B cell (primary cell): ENCODE measurements around the gene DBF4B.

Experiments
- EZH2 ChIP-seq: IDR thresholded peaks from 2 replicates; pipeline ENCODE4 v1.6.1; 2012; ENCODE audit warnings: borderline replicate concordance, low read depth, mild to moderate bottlenecking, moderate library complexity, low read length; ENCODE audit not compliant: insufficient read depth, poor library complexity, severe bottlenecking
- TF ChIP-seq, protein P1 (sequence below): fragments of 200-600 bp; IDR thresholded peaks from one replicate; pipeline ENCODE4 v1.8.0; 2022; ENCODE audit warnings: antibody characterized with exemption, mild to moderate bottlenecking

DNA sequence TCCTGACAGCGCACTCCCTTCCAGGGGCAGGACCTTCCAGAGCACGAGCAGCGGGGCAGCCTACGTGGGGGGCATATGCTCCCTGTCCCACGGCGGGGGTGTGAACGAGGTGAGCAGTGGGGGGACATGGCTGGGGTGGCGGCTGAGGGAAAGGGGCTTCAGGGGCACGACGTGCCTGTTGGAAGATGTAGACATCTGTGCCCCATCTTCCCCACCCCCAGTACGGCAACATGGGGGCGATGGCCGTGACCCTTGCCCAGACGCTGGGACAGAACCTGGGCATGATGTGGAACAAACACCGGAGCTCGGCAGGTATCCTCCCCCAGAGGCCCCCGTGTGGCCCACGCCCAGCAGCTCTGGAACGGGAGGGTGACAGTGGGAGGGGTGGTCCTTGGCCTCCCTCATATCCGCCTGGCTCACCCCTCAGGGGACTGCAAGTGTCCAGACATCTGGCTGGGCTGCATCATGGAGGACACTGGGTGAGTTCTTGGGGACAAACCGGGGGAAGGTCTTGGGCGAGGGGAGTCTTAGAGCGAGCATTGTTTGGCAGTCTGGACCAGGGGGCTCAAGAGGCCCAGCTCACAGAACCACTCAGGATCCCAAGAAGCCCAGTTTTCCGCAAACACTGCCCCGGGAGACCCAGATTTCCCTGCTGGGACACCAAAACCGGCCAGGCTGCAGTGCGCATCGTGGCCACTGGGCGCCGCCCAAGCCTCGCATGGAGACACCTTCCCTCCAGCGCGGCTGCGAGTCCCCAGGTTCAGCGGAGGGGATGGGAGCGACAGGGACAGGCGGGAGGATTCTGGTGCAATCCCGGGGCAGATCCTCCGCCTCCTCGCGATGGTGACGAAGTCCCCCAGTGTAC, 66.0 kb downstream of the DBF4B start:
- TF ChIP-seq, protein P1, sequence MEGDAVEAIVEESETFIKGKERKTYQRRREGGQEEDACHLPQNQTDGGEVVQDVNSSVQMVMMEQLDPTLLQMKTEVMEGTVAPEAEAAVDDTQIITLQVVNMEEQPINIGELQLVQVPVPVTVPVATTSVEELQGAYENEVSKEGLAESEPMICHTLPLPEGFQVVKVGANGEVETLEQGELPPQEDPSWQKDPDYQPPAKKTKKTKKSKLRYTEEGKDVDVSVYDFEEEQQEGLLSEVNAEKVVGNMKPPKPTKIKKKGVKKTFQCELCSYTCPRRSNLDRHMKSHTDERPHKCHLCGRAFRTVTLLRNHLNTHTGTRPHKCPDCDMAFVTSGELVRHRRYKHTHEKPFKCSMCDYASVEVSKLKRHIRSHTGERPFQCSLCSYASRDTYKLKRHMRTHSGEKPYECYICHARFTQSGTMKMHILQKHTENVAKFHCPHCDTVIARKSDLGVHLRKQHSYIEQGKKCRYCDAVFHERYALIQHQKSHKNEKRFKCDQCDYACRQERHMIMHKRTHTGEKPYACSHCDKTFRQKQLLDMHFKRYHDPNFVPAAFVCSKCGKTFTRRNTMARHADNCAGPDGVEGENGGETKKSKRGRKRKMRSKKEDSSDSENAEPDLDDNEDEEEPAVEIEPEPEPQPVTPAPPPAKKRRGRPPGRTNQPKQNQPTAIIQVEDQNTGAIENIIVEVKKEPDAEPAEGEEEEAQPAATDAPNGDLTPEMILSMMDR, result peak; percentile 97
- TF ChIP-seq EZH2, result no peak
